ENCODE results near the gene MON1A.
"Not testable (repeated sequence)": the region's sequence is repeated elsewhere in the genome, so short reads cannot be mapped to it uniquely, and the experiment has no call there.

The MON1A gene

DNA sequence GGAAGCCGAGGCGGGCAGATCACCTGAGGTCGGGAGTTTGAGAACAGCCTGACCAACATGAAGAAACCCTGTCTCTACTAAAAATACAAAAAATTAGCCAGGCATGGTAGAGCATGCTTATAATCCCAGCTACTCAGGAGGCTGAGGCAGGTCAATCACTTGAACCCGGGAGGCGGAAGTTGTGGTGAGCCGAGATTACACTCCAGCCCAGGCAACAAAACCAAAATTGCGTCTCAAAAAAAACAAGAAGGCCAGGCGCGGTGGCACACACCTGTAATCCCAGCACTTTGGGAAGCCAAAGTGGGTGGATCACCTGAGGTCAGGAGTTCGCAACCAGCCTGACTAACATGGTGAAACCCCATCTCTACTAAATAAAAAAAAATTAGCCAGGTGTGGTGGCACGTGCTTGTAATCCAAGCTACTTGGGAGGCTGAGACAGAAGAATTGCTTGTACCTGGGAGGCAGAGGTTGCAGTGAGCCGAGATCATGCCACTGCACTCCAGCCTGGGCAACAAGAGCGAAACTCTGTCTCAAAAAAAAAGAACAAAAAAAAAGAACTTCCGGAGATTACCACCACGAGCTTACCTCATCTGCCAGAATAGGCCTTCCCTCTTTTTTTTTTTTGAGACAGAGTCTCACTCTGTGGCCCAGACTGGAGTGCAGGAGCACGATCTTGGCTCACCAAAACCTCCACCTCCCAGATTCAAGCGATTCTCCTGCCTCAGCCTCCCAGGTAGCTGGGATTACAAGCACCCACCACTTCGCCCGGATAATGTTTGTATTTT, 11.6 kb downstream of the MON1A start:
- peak; percentile 51 to 66 (median 61) for DNase-seq

DNA sequence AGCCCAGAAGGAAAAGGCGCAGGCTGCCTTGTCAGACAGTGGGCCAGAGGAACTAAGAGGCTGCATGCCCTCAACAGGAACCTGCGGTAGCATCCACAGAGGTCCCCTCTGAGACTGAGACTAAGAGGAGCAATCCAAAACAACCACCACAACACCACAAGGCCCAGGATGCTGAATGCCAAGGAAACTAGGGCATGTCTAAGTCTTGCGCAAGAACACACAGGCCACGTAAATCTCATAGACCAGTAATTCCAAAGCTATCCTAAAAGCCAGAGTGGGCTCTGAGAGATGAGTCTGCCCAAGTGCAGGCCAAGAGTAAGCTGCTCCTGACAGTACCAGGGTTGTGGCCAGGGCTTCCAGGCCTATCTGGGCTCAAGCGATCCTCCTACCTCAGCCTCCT, 12.9 kb downstream of the MON1A start:
- DNase-seq = no peak

DNA sequence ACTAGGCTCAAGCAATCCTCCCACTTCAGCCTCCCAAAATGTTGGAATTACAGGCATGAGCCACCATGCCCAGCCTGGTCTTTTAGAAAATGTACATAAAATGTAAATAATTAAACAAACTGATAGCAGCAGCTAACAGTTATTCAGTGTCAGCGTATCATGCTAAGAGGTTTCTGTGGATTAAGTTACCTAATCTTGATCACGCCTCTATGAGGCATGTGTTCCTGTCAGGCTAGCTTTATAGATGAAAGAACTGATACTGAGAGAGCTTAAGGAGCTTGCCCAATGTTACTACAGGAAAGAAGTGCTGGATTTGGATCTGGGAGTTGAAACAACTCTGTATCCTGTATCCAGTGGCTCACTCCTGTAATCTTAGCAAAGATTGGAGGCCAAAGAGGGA, 14.7 kb downstream of the MON1A start:
- DNase-seq = peak in 1 of 3 donors; percentile 31

DNA sequence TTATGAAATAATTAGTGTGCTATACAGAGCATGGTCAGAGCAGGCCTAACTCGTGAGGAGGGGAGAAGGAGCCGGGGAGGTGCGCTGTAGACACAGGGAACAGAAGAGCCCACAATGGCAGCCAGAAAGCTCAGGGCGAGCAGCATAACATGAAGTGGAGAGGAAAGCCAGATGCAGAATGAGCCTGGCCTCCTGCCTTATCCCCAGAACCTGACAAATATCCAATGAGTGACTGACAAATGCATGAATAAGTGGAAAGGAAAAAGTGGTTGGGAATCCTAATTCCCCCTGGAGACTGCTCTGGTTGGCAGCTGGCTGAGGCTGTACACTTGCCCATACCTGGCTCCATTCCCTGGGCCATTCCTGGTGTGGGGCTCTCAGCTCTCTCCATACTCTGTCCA, 16.7 kb downstream of the MON1A start:
- no peak for DNase-seq

DNA sequence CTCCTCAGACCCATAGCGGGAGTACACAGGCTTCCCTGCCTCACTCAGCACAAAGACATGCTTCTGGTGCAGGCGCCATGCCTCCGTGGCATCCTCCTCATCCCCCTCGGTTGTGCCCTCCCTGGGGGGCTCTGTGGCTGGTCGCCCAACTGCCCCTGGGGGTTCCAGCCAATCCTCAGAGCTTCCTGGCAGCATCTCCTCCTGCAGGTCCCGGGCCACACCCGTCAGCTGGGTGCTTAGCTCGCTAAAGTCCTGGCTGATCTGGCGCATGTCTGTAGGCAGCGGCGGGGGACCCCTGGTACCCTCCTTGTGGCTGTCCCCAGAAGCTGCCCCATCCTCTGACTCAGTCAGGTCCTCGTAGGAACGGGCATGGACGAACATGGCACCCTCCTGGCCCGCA, 18.0 kb downstream of the MON1A start:
- no peak for DNase-seq

DNA sequence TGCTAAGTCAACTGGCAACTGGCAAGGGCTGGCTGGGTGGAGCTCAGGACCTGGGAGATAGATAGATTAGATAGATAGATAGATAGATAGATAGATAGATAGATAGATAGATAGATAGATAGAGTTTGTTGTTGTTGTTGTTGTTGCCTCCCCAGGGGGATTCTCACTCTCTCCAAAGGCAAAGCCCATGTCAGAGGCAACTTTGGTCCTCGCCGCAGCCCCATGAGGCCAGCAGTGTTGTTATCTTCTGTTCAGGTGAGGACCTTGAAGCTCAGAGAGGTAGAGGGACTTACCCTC, 18.5 kb downstream of the MON1A start:
- DNase-seq = no peak

DNA sequence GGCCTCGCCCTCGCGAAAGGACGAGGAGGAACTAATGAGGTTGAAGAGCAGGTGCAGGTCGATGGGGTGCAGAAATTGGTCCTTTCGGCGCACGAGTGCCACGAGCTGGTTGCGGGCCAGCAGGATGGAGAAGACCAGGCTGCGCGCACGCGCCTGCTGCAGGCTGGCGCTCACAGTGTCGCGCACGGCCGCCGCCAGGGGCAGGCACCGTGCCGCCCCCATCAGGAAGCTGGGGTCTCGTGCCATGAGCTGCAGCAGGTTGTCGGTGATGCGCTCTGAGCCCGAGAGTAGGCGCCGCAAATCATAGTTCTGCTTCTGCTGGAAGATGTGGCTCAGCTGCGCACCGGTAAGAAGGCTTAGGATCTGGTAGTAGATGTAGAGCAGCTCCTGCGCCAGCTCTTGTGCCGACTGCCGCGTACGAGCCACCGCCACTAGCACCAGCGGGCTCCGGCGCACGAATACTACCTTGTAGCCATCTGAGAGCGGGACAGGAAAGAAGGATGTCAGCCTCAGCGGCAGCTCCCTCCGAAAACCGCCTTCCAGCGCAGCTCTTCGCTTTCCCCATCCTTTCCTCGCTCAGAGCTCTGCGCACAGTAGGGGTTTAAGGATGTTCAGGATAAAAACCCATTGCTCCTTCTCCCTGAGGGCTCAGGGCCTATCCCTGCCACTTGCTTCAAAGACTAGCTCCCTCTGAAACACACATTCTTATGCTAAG, 19.0 kb downstream of the MON1A start:
- no peak for DNase-seq

DNA sequence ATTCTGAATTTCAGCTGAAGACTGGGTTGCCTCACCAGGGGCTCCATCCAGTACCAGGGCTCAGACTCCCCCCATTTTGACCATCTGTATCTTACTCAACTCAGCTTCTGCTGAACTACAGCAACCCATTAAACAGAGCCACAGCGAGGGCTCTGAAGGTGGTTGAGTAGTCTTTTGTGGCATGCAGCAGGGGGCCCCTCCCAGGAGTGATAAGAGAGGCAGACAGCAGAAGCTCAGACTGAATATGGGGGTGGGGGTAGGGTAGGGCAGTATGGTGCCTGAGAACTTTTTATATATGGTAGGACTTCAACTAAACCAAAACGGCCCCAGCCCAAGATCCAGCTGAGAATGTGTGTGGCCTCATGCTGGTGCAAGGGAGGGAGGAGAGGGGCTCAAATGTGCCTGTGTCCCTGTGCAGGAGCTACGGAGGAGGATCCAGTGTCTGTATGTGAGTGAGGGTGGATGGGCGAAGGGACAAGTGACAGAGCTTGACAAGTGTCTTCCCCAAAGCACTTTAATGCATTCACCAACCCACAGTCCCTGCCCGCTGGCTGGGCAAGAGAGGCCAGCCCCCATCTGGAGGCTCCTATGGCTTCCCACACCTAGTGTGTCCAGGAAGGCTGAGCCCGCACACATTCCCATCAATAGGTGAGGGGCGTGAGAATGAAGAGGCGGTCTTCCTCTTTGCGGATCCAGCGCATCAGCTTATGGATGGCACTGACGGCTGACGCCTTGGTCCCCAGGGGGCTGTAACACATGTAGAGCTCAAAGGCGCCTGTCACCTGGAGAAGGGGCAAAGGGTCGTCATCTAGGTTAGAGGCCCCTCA, 21.0 kb downstream of the MON1A start:
- no peak for DNase-seq

DNA sequence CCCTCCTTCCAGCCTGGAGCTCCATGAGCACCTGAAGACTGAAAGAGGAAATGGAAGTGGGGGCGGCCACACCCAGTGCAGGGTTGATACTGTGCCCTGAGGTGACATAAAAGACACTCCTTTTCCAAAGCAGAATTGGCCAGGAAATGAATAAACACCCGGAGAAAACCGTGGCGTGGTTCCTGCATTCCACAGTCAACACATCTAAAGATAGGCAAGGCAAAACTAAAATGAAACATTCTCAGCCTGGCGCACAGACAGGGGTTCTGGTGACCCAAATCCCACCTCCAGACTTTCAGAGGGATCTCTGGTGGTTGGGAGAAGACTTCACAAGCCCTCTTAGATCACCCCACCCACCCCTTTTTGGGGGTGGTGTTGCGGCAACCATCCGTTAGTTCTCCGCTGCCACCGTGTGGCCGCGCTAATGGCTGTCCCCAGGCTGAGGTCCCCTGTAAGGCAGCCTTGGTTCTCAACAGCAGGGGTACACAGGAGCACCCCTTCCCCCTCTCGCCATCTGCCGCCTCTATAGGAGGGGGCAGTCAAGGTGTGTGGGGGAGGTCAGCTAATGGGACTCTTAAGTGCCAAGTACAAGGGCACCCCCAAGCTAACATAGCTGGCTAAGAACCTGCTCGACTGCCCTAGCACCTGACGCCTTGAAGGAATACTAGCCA, 23.4 kb downstream of the MON1A start:
- DNase-seq = peak; percentile 77 to 86 (median 78)

DNA sequence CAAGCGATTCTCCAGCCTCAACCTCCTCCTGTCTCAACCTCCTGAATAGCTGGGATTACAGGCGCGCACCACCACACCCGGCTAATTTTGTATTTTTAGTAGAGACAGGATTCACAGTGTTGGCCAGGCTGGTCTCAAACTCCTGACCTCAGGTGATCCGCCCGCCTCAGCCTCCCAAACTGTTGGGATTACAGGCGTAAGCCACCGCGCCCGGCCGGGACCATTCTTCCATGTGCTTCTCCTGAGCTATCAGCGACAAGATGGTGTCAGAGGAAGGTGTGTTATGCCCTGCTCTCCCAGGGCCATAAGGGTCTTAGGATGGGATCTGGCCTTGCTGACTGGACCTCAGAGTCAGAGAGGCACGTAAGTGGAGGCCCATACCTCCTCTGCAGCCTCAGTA, 25.2 kb downstream of the MON1A start:
- not testable (repeated sequence) for DNase-seq

DNA sequence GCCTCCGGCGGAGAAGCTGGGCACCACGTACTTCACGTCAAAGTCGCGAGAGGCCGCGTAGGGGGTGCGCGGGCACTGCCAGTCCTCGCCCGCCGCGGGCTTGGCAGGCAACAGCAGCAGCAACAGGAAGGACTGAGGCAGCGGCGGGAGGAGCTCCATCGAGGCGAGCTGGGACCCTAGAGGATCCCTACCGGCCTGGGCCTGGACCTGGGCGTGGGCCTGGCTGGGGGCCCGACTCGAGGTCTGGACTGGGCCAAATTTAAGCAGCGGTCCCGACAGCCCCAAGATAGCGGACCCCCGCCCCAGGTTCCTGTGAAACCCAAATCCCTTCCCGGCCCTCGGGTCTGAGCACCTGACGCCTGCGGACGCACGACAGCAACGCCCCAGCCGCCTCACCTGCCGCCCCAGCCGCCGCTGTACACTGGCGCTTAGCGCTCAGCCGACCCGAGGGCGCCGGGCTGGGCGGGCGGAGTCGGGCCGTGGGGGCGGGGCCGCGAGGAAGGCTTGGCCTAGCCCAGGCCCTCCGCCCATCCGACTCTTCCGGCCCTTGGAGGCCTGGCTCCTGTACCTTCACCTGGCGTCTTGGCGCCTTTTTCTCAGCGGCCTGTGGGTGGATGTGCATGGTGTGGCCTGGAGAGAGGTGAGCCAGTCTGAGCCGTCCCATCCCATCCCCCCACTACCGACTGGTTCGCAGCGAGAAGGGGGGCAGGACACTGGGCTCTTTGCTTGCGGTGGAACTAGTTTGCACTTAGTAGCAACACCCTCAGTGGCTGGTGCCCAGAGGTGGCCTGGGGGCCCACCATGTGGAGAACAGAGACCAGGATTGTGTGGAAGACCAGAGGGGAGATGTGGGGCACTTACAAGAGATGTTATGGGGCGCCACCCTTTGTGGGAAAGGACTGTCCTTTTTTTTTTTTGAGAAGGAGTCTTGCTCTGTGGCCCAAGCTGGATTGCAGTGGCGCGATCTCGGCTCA, 25.9 kb downstream of the MON1A start, which contains the start of gene MST1R:
Gene MST1R, minus strand, starts transcription at position 423 of the 974 bp plus-strand sequence. Its CDS starts 264 bp downstream, at position 159.
- DNase-seq = peak; percentile 54 to 88 (median 67)

DNA sequence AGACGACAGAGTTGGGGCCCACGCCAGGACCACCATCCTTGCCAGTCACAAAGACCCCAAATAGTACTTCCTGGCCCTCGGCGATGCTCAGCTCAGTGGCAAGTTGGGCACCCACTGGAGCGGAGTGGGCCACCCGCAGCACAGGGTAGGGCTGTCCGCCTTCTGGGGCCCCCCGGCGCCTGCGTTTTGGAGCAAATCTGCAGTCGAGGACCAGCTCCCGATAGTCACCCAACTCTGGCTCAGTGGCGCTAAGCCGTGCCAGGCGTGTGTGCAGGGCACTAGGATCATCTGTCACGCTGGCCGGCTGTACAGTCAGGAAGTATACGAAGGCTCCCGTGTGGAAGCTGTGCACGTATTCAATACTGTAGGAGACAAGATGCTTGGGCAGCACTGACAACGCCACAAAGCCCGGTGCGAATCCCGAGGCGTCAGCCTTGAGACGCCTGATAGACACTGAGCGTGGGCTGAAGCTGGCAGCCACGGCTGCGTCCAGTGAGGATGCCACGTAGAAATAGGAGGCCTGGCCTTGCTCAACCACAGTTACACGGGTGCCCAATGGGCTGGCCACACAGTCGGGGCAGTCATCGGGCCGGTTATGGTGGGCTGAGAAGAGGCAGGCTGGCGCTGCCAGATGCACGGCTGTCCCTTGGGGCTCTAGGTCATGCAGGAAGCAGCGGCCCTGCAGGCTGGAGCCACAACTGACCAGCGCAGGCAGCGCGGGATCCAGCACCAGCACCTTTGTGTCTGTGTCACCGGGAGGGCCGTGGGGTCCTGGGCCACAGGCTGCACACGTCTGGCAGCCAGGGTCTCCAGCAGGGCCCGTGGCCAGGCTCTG, 26.9 kb downstream of the MON1A start:
- no peak for DNase-seq

DNA sequence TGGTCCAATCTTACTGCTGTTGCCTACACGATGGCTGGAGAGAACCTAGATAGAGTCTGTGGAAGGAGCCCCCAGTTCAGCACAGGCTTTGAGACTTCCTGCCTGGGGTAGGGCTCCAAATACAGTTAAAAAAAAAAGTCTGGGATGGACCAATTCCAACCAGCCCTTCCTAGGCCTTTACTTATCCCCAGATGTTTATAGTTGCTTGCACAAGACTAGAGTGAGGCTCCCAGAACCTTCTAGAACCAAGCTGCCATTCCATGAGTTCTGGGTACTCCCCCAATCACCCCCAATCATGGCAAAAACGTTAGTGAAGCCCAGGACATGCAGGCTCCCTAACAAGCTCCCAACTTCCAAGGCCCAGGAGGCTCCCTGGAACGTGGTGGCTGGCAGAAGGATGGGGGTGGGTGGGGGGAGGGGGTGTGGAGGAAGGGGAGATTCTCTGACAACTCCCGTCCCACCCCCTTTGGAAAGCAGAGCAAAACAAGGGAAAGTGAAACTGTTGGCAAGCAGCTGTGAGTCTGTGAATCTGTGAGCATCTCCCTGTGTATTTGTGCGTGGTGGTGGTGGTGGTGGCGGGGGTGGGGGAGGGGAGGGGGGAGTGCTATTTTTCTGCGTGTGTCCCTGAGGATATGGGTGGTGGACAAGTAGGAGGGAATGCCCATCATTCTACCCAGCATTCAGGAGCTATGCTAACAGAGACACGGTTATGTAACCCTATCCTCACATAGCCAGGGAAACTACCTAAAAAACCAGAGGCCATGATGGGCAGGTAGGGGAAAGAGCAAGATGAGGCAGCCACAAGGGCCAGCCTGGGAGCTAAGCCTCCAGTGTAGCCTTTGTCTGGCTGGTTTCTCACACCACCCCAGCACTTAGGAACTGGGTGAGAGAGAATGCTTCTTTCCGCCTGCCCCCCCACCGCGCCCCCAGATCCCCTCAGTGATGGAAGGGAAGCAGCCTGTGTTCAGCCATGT, 28.0 kb downstream of the MON1A start:
- peak; percentile 25 to 58 (median 47) for DNase-seq

DNA sequence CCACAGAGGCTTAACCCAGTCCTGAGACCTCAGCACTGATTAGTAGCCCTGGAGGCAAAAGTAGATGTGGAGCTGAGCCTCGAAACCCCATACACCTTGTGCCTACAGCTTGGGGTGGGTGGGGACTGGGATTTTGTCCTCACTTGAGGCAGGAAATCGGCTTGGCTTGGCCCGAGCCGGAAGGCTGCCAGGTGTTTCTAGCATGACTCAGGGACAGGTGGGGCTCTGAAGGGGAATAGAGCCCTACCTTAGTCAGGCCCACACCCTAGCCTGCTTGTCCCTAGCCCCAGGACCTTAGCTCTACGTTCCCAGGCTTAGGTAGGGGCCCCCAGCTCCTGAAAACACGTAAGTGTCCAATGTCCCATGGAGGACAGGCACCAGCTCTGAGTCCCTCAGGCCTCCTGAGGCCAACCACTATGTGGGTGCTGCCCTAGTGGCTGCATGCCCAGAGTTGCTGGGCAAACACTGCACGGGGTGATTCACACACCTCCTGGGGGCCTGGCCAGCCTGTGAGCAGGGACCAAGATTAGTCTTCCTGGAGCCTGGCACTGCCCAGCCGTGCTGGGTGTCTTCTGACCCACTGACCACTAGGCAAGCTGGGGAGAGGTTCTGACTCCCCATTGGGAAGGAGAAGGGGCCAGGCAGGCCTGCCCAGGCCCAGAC, 29.0 kb downstream of the MON1A start:
- no peak for DNase-seq

DNA sequence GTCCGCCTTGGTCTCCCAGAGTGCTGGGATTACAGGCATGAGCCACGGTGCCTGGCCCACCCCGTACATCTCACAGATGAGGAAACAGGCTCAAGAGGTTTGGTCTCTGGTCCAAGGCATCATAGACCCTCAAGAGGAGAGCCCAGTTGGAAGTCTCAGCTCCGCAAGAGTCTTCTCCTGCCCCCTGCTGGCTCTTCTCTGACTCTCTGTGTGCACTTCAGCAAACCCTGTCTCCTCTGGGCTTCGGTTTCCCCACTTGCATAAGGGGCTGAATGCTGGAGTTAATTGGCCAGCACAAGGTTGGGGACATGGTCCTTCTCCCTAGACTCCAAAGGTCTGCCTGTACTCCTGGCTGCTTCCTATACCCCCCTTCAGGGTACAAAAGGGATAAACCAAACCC, 29.8 kb downstream of the MON1A start:
- peak in 1 of 3 donors; percentile 13 for DNase-seq

DNA sequence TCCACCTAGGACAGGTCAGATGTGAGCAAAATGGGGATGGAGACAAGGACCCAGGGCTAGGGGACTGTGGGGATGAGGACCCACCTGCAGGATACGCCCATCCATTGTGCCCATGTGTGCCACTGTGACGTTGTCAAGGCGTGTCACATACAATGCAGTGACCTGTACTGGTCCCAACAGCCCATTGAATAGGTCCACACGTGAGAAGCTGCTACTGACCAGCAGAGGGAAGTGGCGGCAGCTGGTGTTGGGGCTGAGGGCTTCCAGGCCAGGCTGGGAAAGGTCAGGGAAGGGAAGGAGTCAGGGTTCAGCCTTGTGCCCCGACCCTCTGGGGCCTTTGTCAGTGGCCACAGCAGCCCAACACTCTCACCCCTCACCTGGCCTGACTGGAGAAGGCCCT, 30.6 kb downstream of the MON1A start:
- DNase-seq = no peak

DNA sequence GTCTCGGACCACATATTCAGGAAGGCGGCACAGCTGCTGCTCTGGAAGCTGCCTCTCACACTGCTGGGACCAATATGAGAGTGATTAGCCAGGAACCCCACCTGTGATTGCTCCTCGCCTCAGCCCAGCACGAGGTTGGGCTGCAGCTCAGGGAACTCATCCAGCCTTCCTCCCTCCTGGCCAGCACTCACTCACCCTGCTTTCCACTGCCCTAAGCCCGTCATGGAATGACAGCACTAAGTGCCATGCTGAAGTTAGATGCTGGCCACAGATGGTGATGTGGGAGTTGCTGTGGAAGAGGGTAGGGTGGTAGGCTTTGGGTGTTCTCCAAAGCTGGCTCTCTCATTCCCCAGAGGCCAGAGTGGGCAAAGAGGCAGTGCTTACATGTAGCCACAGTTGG, 33.3 kb downstream of the MON1A start:
- DNase-seq = no peak

DNA sequence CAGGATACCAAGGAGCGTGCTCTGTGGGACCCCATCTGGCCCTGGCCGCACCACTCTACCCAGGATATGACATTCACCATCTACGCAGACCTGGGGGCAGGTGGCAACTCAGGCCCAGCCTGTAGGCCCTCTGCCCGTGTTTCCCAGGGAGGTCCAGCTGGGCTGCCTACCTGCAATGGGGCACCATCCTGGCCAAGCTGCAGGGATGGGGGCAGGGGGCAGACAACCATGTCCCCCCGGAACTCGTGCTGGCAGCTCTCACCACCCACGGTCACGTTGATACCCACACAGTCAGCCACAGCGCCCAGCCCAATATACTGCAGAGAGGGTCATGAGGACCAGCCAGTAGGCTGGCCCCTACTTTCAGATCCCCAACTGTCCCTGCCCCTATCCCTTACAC, 33.8 kb downstream of the MON1A start:
- DNase-seq = no peak

DNA sequence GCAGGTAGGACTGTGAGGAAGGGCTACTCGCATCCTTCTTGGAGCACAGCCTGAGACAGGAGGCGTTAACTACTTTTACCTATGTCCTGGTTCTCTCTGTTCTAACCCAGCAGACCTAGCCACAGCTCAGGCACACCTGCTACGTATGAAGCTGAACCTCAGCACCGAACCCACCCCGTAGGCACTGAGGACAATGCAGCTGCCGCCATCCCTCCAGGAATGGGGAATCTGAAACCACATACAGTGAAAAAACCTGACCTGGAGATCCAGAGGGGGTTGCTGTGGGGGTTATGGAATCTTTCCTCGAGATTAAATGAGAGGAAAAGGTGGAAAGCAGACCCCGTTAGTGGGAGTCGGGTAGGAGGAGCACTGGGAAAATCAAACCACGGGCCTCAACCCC, 40.3 kb downstream of the MON1A start:
- DNase-seq = no peak

Data from suppressor macrophage treated with lipopolysaccharide for 1 hour (primary cell).